ENCODE data around the gene UBL3.

DNA sequence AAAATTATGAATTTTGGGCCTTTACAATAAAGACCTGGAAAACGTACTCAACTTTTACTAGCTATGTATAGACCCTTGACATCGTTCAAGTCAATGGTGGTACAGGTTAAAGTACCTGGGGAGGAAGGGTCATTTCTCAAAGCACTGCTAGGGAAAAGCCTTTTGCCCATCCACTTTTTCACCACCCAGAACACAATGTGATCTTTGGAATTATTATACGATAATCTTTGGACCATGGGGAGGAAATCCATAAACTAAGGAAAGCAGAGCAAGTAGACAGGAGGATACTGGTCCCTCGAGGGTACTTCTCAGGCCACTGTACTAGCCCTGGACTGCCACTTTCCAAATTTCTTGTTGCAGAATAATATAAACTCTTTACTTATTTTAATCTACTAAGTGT is 39.5 kb downstream of the UBL3 start:
- TF ChIP-seq, protein P1, sequence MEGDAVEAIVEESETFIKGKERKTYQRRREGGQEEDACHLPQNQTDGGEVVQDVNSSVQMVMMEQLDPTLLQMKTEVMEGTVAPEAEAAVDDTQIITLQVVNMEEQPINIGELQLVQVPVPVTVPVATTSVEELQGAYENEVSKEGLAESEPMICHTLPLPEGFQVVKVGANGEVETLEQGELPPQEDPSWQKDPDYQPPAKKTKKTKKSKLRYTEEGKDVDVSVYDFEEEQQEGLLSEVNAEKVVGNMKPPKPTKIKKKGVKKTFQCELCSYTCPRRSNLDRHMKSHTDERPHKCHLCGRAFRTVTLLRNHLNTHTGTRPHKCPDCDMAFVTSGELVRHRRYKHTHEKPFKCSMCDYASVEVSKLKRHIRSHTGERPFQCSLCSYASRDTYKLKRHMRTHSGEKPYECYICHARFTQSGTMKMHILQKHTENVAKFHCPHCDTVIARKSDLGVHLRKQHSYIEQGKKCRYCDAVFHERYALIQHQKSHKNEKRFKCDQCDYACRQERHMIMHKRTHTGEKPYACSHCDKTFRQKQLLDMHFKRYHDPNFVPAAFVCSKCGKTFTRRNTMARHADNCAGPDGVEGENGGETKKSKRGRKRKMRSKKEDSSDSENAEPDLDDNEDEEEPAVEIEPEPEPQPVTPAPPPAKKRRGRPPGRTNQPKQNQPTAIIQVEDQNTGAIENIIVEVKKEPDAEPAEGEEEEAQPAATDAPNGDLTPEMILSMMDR (IDR thresholded peaks at IDR 0.05; ENCODE audit: low read depth, low read length), result no peak
- TF ChIP-seq POLR2A (IDR thresholded peaks at IDR 0.05; ENCODE audit: extremely low read depth, insufficient read length) (no peak), MYC (IDR thresholded peaks at IDR 0.05; ENCODE audit: low read depth, low read length) (no peak)
- TF ChIP-seq, protein P2, sequence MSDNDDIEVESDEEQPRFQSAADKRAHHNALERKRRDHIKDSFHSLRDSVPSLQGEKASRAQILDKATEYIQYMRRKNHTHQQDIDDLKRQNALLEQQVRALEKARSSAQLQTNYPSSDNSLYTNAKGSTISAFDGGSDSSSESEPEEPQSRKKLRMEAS (IDR thresholded peaks at IDR 0.05; ENCODE audit: low read depth, low read length), result no peak
